NCI-H2227 (cell line): ENCODE measurements around the gene CYP2A7.
A peak's percentile ranks its signal among the peaks of the same experiment; 100 is the strongest.
"Not testable (repeated sequence)": the region's sequence is repeated elsewhere in the genome, so short reads cannot be mapped to it uniquely, and the experiment has no call there.

Source experiments
- DNase-seq: peaks from one replicate; lab custom pipeline; 2025; ENCODE audit not compliant: unreplicated experiment; lab: John Stamatoyannopoulos, UW

CYP2A7 gene, protein sequence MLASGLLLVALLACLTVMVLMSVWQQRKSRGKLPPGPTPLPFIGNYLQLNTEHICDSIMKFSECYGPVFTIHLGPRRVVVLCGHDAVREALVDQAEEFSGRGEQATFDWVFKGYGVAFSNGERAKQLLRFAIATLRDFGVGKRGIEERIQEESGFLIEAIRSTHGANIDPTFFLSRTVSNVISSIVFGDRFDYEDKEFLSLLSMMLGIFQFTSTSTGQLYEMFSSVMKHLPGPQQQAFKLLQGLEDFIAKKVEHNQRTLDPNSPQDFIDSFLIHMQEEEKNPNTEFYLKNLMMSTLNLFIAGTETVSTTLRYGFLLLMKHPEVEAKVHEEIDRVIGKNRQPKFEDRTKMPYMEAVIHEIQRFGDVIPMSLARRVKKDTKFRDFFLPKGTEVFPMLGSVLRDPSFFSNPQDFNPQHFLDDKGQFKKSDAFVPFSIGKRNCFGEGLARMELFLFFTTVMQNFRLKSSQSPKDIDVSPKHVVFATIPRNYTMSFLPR

DNA sequence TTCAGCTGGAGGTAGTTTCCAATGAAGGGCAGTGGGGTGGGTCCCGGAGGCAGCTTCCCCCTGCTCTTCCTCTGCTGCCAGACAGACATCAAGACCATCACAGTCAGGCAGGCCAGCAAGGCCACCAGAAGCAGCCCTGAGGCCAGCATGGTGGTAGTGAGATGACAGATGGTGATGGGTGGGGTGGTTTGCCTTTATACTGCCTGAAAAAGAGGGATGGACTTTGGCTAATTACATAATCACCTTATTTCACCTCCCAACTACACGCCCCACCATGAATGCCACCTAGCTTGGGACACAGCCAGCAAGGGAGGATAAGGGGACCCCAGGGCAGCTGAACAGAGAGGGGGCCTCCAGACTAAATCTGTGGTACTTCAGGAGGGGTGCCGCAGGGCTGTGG is at the start of gene CYP2A7:
Gene CYP2A7 (minus strand): TSS at position 170 of the 400 bp plus-strand sequence. CDS start 21 bp downstream, at position 149.
- not testable (repeated sequence) for DNase-seq

GRCh38 chr19:40930799-40931198 is 48.8 kb upstream of the CYP2A7 start:
- DNase-seq = not testable (repeated sequence)

- not testable (repeated sequence) for DNase-seq
These were observed 47.9 kb upstream of the CYP2A7 start for GRCh38 chr19:40929942-40930341.

DNA sequence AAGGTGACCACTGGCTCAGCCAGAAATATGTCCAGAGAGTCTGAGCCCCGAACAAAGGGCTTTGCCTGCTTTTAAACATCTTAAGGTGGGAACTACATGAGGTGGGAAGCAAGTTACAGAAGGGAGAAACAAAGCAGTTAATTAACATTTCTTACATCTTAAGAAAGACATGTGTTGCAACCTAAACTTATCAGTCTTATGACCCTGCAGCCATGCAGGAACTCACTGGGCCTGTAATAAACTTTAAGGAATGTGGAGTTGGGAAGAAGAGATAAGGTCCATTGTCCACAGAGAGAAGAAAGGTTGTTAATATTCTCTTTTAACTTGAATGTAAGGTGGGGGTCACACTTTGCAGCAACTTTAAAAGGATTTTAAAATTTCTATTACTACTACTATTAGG is 46.8 kb upstream of the CYP2A7 start:
- DNase-seq = no peak

- DNase-seq = no peak
These were observed 45.5 kb upstream of the CYP2A7 start for GRCh38 chr19:40927567-40927966.

DNA sequence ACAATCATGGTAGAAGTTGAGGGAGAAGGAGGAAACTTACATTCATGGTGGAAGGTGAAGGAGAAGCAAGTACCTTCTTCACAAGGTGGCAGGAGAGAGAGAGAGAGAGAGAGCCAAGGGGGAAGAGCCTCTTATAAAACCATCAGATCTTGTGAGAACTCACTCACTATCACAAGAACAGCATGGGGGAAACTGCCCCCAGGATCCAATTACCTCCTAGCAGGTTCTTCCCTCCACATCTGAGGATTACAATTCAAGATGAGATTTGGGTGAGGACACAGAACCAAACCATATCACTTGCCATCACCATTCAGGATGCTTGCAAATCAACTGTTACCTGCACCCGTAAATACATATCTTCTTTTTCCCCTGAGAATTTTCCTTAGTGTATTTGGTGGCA is 44.2 kb upstream of the CYP2A7 start:
- DNase-seq = not testable (repeated sequence)

- no peak for DNase-seq
These were observed 41.9 kb upstream of the CYP2A7 start for GRCh38 chr19:40923934-40924391.

- not testable (repeated sequence) for DNase-seq
These were observed 40.5 kb upstream of the CYP2A7 start for GRCh38 chr19:40922237-40923160.

DNA sequence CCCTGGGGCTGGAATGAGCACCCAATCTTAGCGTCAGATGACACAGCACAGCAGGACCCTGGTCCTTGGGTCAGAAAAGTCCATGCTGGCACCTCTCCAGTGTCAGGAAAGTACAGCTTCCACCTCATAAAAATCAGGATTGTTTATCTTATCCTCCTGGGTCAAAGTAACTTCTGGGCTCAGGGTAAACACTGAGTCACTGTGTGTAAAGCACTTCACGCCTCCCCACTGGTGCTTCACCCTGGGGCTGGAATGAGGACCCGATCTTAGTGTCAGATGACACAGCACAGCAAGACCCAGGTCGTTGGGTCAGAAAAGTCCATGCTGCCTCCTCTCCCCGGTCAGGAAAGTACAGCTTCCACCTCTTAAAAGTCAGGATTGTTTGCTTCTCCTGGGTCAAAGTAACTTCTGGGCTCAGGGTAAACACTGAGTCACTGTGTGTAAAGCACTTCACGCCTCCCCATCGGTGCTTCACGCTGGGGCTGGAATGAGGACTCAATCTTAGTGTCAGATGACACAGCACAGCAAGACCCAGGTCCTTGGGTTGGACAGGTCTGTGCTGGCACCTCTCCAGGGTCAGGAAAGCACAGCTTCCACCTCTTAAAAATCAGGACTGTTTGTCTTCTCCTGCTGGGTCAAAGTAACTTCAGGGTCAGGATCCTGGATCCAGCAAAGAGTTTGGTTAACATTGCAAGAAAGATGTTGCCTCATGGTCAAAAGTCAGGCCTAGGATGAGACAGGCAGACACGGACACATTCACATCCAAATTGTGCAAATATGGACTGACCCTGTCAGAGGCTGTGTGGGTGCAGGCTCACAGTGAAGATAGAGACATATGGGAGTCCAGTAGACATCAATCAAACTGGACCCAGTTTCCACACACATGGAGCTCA is 39.2 kb upstream of the CYP2A7 start:
- no peak for DNase-seq

DNA sequence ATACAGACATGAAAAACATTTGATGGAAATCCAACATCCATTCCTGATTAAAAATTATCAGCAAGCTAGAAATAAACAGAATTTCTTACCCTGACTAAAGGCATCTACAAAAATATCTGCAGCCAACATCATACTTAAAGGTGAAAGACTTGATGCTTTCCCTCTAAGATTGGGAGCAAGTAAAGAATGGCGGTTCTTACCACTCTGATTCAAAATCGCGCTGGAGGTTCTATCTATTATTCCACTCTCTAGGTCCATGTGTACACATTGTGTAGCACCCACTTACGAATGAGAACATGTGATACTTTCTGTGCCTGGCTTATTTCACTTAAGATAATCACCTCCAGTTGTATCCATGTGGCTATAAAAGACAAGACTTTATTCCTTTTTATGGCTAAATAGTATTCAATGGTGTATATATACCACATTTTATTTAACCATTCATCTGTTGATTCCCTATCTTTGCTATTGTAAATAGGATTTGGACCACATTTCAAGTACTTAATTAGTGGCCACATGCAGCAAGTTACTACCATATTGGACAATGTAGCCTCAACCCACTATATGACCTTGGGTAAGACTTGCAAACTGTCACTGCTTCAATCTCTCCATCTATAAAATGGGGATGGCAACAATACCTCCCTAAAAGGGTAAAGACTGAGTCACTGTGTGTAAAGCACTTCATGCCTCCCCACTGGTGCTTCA is 38.4 kb upstream of the CYP2A7 start:
- no peak for DNase-seq

- not testable (repeated sequence) for DNase-seq
These were observed 37.7 kb upstream of the CYP2A7 start for GRCh38 chr19:40919530-40920299.

DNA sequence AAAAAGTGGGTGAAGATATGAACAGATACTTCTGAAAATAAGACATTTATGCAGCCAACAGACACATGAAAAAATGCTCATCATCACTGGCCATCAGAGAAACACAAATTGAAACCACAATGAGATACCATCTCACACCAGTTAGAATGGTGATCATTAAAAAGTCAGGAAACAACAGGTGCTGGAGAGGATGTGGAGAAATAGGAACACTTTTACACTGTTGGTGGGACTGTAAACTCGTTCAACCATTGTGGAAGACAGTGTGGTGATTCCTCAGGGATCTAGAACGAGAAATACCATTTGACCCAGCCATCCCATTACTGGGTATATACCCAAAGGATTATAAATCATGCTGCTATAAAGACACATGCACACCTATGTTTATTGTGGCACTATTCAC is 36.3 kb upstream of the CYP2A7 start:
- not testable (repeated sequence) for DNase-seq

DNA sequence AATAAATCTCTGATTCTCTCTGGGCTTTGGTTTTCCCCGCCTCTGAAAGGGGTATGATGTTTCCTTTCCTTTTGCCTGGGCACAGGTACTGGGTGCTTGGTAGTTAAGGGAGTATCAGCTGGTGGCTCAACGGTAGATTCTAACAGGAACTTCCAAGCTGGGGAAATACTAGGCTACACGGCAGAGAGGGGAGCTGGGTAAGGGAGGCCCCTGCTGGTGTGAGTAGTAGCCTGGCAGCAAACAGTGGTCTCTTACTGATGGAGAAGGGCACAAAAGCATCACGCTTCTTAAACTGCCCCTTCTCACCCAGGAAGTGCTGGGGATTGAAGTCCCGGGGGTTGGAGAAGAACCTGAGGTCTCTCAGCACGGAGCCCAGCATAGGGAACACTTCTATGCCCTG is 26.9 kb upstream of the CYP2A7 start:
- DNase-seq = peak; percentile 40

DNA sequence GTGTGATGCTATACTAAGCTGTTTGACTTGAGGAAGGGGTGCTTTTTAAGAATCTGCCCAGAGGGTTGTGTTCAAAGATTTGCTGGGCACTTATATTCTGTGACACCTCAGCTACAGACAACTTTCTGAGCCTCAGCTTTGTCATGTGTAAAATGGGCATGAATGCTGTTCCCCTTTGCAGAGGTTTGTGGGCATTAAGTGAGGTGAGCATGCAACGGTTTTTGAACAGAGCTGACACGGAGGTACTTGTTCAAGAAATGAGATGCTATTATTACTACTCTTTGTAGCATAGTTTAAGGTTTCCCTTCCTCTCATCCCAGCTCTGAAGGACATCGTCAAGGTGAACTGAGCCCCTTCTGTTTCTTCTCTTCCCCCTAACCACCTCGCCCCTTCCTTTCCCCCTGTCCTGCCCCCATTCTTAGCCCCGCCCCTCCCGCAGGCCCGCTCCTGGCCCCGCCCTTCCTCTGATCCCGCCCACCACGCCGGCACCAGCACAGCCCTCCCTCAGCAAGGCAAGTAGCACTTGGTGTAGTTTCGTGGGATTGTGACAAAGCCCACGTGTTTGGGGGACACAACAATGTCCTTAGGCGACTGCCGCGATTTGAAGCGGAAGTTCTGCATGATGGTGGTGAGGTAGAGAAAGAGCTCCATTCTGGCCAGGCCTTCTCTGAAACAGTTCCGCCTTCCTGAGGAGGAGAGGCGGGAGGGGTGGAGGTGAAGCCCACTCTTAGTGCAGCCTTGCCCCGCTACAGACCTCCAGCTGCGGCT is 26.1 kb upstream of the CYP2A7 start:
- peak; percentile 45 for DNase-seq

DNA sequence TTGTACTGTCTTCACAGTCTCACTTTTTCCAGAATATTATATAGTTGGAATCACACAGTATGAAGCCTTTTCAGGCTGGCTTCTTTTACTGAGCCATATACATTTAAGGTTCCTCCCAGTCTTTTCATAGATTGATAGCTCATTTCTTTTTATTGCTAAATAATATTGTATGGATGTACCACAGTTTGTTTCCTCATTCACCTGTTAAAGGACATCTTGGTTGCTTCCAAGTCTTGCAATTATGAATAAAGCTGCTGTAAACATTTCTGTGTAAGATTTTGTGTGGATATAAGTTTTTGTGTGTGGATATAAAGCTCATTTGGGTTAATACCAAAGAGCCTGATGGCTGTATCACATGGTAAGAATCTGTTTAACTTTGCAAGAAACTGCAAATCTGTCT is 24.5 kb upstream of the CYP2A7 start:
- DNase-seq = no peak

DNA sequence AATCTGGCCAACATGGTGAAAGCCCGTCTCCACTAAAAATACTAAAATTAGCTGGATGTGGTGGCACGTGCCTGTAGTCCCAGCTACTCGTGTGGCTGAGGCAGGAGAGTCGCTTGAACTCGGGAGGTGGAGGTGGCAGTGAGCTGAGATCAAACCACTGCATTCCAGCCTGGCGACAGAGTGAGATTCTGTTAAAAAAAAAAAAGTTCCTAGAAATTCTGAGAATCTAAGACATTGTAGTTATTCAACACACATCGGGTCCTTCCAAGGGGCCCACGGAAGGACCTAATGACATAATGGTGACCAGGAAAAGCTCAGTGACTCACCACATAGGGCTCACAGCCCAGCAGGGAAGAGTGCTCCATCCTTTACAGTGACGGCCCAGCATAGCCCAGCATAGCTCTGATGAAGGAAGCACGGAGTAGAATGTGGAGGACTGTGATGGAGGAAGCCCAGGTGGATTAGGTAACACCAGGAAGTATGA is 22.7 kb upstream of the CYP2A7 start:
- DNase-seq = not testable (repeated sequence)

- not testable (repeated sequence) for DNase-seq
These were observed 20.1 kb upstream of the CYP2A7 start for GRCh38 chr19:40901975-40902750.
